Measurements from ENCODE around the gene ANKRD42. TPM values are rescaled to one million over a fixed set of nuclear protein-coding genes. Genes with fewer than 3 reads are reported as not detected.

The ANKRD42 gene
- total and polyA plus RNA-seq, 9 of the 15 experiments (the other 6 are each of a cell fraction or from before 2014, with no cell fraction given) = 2.8 to 9.1 (median 6.1) TPM

DNA sequence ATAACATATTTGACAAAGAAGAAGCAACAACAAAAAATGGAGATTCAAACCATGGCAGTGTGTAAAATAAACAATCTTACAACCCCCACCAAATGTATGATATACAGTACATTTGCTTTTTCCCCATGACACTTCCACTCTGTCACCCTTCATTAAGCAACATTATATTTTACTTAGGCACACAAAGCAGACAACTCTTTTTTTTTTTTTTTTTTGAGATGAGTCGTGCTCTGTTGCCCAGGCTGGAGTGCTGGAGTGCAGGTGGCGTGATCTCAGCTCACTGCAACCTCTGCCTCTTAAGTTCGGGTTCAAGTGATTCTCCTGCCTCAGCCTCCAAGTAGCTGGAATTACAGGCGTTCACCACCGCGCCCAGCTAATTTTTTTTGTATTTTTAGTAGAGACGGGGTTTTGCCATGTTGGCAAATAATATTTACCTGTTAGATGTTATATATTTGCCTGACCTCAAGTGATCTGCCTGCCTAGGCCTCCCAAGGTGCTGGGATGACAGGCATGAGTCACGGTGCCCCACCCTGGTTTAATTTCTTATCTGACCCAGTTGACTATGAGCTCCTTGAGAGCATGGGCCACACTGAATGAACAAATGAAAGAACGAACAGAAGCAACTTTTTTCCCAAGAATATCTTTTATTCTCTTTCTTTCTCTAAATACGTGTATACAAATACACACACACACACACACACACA, 42.1 kb upstream of the ANKRD42 start (continued):
- TF ChIP-seq, protein P1, sequence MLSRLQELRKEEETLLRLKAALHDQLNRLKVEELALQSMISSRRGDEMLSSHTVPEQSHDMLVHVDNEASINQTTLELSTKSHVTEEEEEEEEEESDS (CRISPR knock-in tag; IDR thresholded peaks at IDR 0.05) = no peak
- TF ChIP-seq NFATC3 (IDR thresholded peaks at IDR 0.05) = 0 out of 2 replicates have a peak, but pooled peaks have one; percentile 33
- TF ChIP-seq, protein P2, sequence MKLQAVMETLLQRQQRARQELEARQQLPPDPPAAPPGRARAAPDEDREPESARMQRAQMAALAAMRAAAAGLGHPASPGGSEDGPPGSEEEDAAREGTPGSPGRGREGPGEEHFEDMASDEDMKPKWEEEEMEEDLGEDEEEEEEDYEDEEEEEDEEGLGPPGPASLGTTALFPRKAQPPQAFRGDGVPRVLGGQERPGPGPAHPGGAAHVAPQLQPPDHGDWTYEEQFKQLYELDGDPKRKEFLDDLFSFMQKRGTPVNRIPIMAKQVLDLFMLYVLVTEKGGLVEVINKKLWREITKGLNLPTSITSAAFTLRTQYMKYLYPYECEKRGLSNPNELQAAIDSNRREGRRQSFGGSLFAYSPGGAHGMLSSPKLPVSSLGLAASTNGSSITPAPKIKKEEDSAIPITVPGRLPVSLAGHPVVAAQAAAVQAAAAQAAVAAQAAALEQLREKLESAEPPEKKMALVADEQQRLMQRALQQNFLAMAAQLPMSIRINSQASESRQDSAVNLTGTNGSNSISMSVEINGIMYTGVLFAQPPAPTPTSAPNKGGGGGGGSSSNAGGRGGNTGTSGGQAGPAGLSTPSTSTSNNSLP (IDR thresholded peaks at IDR 0.05; ENCODE audit: borderline replicate concordance, low read depth, low read length) = peak; percentile 67; the same call in 1 of the 2 replicates
- peak; percentile 42; the same call in 1 of the 2 replicates for TF ChIP-seq NCOA1 (IDR thresholded peaks at IDR 0.05; ENCODE audit: low read depth)
- no peak for TF ChIP-seq ZNF830 (CRISPR knock-in tag; IDR thresholded peaks at IDR 0.05)
- TF ChIP-seq CBX8 (IDR thresholded peaks at IDR 0.05; ENCODE audit: borderline replicate concordance, extremely low read depth, low read depth, low read length, poor library complexity, severe bottlenecking) = no peak
- no peak for TF ChIP-seq ZKSCAN3 (CRISPR knock-in tag; IDR thresholded peaks at IDR 0.05)
- no peak for TF ChIP-seq MXI1 (IDR thresholded peaks at IDR 0.05; ENCODE audit: low read depth, low read length)
- no peak for TF ChIP-seq ARNT (IDR thresholded peaks at IDR 0.05)
- 0 out of 2 replicates have a peak, but pooled peaks have one; percentile 15 for TF ChIP-seq PML (IDR thresholded peaks at IDR 0.05; ENCODE audit: low read length)
- TF ChIP-seq GTF2F1 (IDR thresholded peaks at IDR 0.05; ENCODE audit: low read depth, low read length) = no peak
- TF ChIP-seq, protein P3, sequence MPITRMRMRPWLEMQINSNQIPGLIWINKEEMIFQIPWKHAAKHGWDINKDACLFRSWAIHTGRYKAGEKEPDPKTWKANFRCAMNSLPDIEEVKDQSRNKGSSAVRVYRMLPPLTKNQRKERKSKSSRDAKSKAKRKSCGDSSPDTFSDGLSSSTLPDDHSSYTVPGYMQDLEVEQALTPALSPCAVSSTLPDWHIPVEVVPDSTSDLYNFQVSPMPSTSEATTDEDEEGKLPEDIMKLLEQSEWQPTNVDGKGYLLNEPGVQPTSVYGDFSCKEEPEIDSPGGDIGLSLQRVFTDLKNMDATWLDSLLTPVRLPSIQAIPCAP (CRISPR knock-in tag; IDR thresholded peaks at IDR 0.05; ENCODE audit: borderline replicate concordance) = no peak
- peak; percentile 60 for TF ChIP-seq TEAD4 (IDR thresholded peaks at IDR 0.05; ENCODE audit: low read length)
- no peak for TF ChIP-seq TEAD4 (CRISPR knock-in tag; IDR thresholded peaks at IDR 0.05; ENCODE audit: borderline replicate concordance)
- TF ChIP-seq E2F3 (CRISPR knock-in tag; IDR thresholded peaks at IDR 0.05) = no peak
- TF ChIP-seq DNMT1 (IDR thresholded peaks at IDR 0.05) = no peak
- no peak for TF ChIP-seq SNRNP70 (optimal IDR thresholded peaks at IDR 0.05; ENCODE audit: low read depth, low read length)
- TF ChIP-seq ZNF77 (CRISPR knock-in tag; IDR thresholded peaks at IDR 0.05) = no peak
- TF ChIP-seq, protein P4, sequence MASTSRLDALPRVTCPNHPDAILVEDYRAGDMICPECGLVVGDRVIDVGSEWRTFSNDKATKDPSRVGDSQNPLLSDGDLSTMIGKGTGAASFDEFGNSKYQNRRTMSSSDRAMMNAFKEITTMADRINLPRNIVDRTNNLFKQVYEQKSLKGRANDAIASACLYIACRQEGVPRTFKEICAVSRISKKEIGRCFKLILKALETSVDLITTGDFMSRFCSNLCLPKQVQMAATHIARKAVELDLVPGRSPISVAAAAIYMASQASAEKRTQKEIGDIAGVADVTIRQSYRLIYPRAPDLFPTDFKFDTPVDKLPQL (IDR thresholded peaks at IDR 0.05; ENCODE audit: extremely low read depth, insufficient read length) = no peak
- TF ChIP-seq ZNF354B (CRISPR knock-in tag; IDR thresholded peaks at IDR 0.05) = no peak
- TF ChIP-seq, protein P5, sequence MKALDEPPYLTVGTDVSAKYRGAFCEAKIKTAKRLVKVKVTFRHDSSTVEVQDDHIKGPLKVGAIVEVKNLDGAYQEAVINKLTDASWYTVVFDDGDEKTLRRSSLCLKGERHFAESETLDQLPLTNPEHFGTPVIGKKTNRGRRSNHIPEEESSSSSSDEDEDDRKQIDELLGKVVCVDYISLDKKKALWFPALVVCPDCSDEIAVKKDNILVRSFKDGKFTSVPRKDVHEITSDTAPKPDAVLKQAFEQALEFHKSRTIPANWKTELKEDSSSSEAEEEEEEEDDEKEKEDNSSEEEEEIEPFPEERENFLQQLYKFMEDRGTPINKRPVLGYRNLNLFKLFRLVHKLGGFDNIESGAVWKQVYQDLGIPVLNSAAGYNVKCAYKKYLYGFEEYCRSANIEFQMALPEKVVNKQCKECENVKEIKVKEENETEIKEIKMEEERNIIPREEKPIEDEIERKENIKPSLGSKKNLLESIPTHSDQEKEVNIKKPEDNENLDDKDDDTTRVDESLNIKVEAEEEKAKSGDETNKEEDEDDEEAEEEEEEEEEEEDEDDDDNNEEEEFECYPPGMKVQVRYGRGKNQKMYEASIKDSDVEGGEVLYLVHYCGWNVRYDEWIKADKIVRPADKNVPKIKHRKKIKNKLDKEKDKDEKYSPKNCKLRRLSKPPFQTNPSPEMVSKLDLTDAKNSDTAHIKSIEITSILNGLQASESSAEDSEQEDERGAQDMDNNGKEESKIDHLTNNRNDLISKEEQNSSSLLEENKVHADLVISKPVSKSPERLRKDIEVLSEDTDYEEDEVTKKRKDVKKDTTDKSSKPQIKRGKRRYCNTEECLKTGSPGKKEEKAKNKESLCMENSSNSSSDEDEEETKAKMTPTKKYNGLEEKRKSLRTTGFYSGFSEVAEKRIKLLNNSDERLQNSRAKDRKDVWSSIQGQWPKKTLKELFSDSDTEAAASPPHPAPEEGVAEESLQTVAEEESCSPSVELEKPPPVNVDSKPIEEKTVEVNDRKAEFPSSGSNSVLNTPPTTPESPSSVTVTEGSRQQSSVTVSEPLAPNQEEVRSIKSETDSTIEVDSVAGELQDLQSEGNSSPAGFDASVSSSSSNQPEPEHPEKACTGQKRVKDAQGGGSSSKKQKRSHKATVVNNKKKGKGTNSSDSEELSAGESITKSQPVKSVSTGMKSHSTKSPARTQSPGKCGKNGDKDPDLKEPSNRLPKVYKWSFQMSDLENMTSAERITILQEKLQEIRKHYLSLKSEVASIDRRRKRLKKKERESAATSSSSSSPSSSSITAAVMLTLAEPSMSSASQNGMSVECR (CRISPR knock-in tag; IDR thresholded peaks at IDR 0.05) = no peak
- TF ChIP-seq MCM3 (IDR thresholded peaks at IDR 0.05) = no peak
- TF ChIP-seq CBFA2T3 (IDR thresholded peaks at IDR 0.05) = peak; percentile 53; the same call in 1 of the 2 replicates
